Transverse colon (tissue), 4 donors: Measurements from ENCODE around the gene INPP5J.

ENCODE experiments used
- EP300 ChIP-seq: sonication (generic); formaldehyde crosslinking; IDR thresholded peaks from one replicate; pipeline ENCODE4 v1.6.1; 2017; ENCODE audit warnings: antibody characterized with exemption, low read depth
- POLR2A ChIP-seq: fragments of 450-650 bp; IDR thresholded peaks from one replicate; pipeline ENCODE4 v1.6.1; 2016; ENCODE audit warnings: antibody characterized with exemption, mild to moderate bottlenecking, moderate library complexity
- POLR2AphosphoS5 ChIP-seq, 3 donors: sonication (generic); formaldehyde crosslinking; IDR thresholded peaks; one replicate each; pipeline ENCODE4 v1.6.1; 2016; ENCODE audit warnings: antibody characterized with exemption in 3 of 3
- TF ChIP-seq, protein P1 (sequence below), 5 experiments: fragments of 200-600 bp in 3 of 5; fragments of 450-650 bp in 2 of 5; sonication (generic) in 3 of 5; IDR thresholded peaks; 1 replicate in 2 of 5; 2 replicates in 3 of 5; pipeline ENCODE4 v1.5.1; 2016 to 2017; ENCODE audit warnings: antibody characterized with exemption in 5 of 5, inconsistent platforms in 3 of 5, mild to moderate bottlenecking in 2 of 5, moderate library complexity in 1 of 5

- TF ChIP-seq, protein P1, sequence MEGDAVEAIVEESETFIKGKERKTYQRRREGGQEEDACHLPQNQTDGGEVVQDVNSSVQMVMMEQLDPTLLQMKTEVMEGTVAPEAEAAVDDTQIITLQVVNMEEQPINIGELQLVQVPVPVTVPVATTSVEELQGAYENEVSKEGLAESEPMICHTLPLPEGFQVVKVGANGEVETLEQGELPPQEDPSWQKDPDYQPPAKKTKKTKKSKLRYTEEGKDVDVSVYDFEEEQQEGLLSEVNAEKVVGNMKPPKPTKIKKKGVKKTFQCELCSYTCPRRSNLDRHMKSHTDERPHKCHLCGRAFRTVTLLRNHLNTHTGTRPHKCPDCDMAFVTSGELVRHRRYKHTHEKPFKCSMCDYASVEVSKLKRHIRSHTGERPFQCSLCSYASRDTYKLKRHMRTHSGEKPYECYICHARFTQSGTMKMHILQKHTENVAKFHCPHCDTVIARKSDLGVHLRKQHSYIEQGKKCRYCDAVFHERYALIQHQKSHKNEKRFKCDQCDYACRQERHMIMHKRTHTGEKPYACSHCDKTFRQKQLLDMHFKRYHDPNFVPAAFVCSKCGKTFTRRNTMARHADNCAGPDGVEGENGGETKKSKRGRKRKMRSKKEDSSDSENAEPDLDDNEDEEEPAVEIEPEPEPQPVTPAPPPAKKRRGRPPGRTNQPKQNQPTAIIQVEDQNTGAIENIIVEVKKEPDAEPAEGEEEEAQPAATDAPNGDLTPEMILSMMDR (IDR thresholded peaks at IDR 0.05) = no peak
- TF ChIP-seq POLR2A (no peak), EP300 (no peak), POLR2AphosphoS5 (IDR thresholded peaks at IDR 0.05) (no peak)
Measured at GRCh38 chr22:31136155-31136554, 13.4 kb downstream of the INPP5J start.
